ENCODE data around the gene IL18R1.
A peak's percentile ranks its signal among the peaks of the same experiment; 100 is the strongest.

Gene IL18R1

DNA sequence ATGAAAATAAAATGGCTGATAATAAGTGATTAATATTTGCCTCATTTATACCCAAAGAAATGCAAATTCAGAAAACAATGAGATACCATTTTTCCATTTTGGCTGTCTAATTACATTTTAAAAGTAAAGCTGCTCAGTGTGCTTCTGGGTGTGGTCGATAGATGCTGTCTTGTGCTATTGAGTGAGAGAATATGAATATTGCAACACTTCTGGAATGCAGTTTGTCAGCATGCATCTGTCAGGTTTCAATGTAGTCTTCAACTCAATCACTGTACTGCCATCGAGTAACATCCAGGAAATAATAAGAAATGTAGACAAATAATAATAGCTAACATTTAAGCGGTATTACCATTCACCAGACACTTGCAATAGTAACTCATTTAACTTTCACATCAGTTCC is 3.9 kb downstream of the IL18R1 start:
- no peak overlapping the region for H3K27ac Mint-ChIP-seq

DNA sequence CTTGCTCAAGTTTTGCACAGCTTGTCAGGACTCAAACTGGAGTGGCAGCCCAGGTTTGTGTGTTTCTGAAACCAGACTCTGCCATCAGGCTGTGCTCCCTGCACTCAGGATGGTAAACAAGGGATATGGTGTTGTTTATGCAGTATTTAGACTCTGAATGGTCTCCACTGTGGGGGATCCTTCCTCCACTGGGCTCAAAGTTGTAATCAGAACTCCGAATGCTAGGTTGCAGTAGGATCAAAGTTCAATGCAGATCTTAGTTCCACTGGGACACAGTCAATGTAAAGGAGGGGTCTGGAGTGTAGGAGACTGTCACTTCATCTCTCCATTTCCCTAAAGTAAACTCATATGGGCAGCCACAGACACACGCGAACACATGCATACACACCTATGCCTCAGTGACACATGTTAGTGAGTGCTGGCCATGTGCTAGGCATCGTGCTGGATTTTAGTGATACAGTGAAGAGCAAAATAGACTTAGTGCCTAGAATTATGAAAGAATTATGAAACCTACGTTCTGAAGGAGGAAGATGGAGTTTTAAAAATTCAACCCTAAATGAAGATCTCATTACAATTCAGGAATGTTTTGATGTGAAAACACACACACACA is 6.1 kb downstream of the IL18R1 start:
- Mint-ChIP-seq H3K9me3 (peaks cover 9% of the 10 kb centered on the region), H3K4me1 (peaks cover 22% of the 10 kb centered on the region), H3K27me3 (no peaks in the 10 kb centered on the region), H3K36me3 (peaks cover 24% of the 10 kb centered on the region), H3K27ac (peak overlapping the region; percentile 45), H3K4me3 (no peak overlapping the region)
- DNase-seq (ENCODE audit: low spot score in 2 of 2): no peak
- ATAC-seq (ENCODE audit: low read depth): no peak

More for the DNA sequence above, 3.9 kb downstream of the IL18R1 start:
- Mint-ChIP-seq H3K4me3 (no peak overlapping the region), H3K9me3 (no peaks in the 10 kb centered on the region), H3K27me3 (no peaks in the 10 kb centered on the region), H3K36me3 (peaks cover 8% of the 10 kb centered on the region), H3K4me1 (peaks cover 30% of the 10 kb centered on the region)
- ATAC-seq (ENCODE audit: low read depth) (no peak), DNase-seq (ENCODE audit: low spot score in 2 of 2) (no peak)

- no peak overlapping the region for H3K4me3 Mint-ChIP-seq
- H3K36me3 Mint-ChIP-seq: peaks cover 27% of the 10 kb centered on the region
Observed at GRCh38 chr2:102365763-102366162, 10.2 kb downstream of the IL18R1 start.

DNA sequence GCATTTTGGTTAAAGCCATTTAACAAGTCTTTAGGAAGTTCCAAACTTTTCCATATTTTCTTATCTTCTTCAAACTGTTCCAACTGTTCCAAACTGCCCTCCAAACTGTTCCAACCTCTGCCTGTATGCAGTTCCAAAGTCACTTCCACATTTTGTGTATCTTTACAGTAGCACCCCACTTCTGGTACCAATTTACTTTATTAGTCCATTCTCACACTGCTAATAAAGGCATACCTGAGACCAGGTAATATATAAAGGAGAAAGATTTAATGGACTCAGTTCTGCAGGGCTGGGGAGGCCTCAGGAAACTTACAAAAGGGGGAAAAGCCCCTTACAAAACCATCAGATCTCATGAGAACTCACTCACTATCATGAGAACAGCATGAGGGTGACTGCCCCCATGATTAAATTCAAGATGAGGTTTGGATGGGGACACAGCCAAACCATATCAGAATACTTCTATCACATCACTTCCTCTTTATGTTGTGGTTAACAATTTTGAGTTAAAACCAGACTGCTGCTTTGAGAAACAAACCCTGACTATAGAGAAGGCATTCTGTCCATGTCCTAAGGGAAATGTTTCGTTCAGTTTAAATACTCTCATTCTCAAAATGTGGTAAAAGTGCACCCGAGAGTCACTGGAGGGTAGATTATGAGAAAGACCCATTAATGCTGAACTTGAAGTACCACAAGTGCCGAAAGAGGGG is 11.0 kb downstream of the IL18R1 start:
- Mint-ChIP-seq H3K36me3 (peaks cover 27% of the 10 kb centered on the region), H3K27me3 (no peaks in the 10 kb centered on the region), H3K9me3 (peaks cover 9% of the 10 kb centered on the region), H3K4me1 (peaks cover 13% of the 10 kb centered on the region), H3K4me3 (peak overlapping the region; percentile 50), H3K27ac (no peak overlapping the region)
- ATAC-seq (ENCODE audit: low read depth): peak; percentile 71
- no peak for DNase-seq (ENCODE audit: low spot score in 2 of 2)

More at GRCh38 chr2:102365763-102366162, 10.2 kb downstream of the IL18R1 start:
- DNase-seq (ENCODE audit: low spot score in 2 of 2): no peak
- Mint-ChIP-seq H3K9me3 (peaks cover 9% of the 10 kb centered on the region), H3K4me1 (peaks cover 13% of the 10 kb centered on the region), H3K27me3 (no peaks in the 10 kb centered on the region), H3K27ac (no peak overlapping the region)
- ATAC-seq (ENCODE audit: low read depth): no peak

DNA sequence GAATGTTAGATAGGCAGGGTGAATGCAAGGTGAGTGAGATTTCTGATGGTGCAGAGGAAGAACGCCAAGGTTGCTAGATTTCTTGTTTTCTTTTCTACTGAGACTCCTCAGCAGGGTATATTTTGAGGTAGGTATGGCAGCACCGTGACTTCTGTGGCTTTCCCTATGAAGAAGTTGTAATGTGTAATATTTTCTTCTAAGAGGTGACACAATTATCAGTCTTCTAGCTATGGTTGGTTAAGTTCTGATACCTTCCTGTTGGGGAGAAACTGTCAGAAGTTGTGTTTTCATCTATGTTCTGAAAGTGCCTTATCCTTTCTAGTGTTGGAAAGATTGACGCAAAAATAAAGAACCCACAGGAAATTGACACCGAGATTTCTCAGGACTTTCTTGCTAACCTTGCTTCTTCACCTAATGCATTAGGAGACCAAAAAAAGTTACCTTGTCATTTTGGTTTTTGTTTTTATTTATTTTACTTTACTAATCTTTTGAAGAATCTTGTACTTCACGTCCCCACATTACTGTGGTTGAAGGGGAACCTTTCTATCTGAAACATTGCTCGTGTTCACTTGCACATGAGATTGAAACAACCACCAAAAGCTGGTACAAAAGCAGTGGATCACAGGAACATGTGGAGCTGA is 11.9 kb downstream of the IL18R1 start:
- DNase-seq (ENCODE audit: low spot score in 2 of 2): no peak
- H3K36me3 Mint-ChIP-seq: peaks cover 23% of the 10 kb centered on the region

DNA sequence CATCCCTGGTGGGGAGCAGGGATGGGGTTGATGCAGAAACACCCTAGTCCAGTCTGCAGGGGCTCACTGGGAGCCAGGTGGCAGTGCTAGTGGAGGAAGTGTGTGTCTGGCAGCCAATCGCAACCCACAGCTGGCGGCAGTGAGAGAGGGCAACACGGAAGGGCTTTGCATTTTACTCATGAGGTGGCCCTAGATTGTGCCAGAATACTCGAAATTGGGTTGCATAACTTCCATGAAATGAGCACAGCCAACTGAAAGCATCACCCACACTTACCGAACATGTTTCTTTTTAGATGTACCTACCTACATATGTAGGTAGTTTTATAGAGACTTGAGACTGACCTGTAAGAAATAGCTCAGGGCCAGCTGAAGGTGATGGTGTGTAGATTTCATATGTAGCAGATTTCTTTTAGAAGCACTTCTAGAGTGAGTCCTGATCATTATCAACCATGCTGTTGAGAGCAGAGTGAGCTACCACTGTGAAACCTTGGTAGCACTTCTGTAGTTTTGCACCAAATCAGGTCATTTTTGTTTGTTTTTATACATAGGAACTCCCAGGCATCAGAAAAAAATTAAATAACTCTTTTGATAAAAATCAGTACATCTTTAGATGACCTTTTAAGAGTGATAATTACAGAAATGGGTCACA is 13.0 kb downstream of the IL18R1 start:
- no peak for ATAC-seq (ENCODE audit: low read depth)
- peaks cover 11% of the 10 kb centered on the region for H3K4me1 Mint-ChIP-seq
- no peak overlapping the region for H3K27ac Mint-ChIP-seq
- peaks cover 9% of the 10 kb centered on the region for H3K9me3 Mint-ChIP-seq
- no peak for DNase-seq (ENCODE audit: low spot score in 2 of 2)
- H3K4me3 Mint-ChIP-seq: no peak overlapping the region
- H3K36me3 Mint-ChIP-seq: peaks cover 21% of the 10 kb centered on the region
- no peaks in the 10 kb centered on the region for H3K27me3 Mint-ChIP-seq

More for the DNA sequence above, 11.9 kb downstream of the IL18R1 start:
- Mint-ChIP-seq H3K4me3 (no peak overlapping the region), H3K27ac (no peak overlapping the region), H3K27me3 (no peaks in the 10 kb centered on the region), H3K4me1 (peaks cover 11% of the 10 kb centered on the region), H3K9me3 (peaks cover 9% of the 10 kb centered on the region)
- ATAC-seq (ENCODE audit: low read depth): peak; percentile 15

DNA sequence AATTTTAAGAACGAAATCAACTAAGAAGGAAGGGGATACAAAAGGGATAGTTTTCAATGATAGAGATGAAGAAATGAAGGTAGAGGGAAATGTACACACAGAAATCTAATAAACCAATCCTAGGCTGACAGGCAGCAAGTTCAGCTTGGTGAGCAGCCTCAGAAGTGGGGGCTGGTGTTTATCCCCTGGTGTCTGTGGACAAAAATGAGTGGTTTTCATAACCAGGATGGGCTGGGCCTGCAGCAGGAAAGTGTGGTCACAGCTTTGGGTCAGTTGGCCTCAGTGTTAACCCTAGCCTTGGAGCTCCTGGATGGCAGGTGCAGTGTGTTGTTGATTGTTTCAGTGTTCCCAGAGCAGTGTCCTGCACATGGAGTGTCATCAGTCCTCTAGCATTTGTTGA is 14.3 kb downstream of the IL18R1 start:
- Mint-ChIP-seq H3K27me3 (no peaks in the 10 kb centered on the region), H3K9me3 (peaks cover 9% of the 10 kb centered on the region), H3K36me3 (peaks cover 18% of the 10 kb centered on the region), H3K27ac (no peak overlapping the region), H3K4me3 (no peak overlapping the region), H3K4me1 (peaks cover 11% of the 10 kb centered on the region)
- DNase-seq (ENCODE audit: low spot score in 2 of 2) (no peak), ATAC-seq (ENCODE audit: low read depth) (no peak)

- H3K27ac Mint-ChIP-seq: no peak overlapping the region
- peaks cover 6% of the 10 kb centered on the region for H3K36me3 Mint-ChIP-seq
- DNase-seq (ENCODE audit: low spot score in 2 of 2): no peak
- no peak for ATAC-seq (ENCODE audit: low read depth)
- no peaks in the 10 kb centered on the region for H3K4me1 Mint-ChIP-seq
- no peak overlapping the region for H3K4me3 Mint-ChIP-seq
- no peaks in the 10 kb centered on the region for H3K27me3 Mint-ChIP-seq
- H3K9me3 Mint-ChIP-seq: no peaks in the 10 kb centered on the region
Observed at GRCh38 chr2:102376052-102376591, 20.5 kb downstream of the IL18R1 start.

DNA sequence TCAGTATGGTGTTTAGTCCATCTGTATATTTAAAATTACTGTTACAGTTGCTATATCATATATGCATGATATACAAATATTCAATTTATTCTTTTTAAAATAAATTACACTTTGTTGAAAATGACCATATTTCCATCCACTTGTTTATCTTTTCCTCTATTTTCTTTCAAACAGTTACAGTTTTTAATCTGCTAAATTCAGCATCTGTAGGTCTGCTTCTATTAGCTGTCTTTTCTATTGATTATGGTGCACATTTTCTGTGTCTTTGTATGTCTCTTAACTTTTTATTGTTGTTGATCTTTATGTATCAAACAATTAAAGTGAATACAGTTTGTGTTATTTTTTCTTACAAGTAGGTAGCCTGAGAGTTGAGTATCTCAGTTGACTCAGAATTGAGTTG is 28.1 kb downstream of the IL18R1 start:
- peaks cover 4% of the 10 kb centered on the region for H3K4me1 Mint-ChIP-seq
- H3K27ac Mint-ChIP-seq: no peak overlapping the region
- H3K9me3 Mint-ChIP-seq: peaks cover 8% of the 10 kb centered on the region
- ATAC-seq (ENCODE audit: low read depth) (no peak), DNase-seq (ENCODE audit: low spot score in 2 of 2) (no peak)
- no peak overlapping the region for H3K4me3 Mint-ChIP-seq
- no peaks in the 10 kb centered on the region for H3K27me3 Mint-ChIP-seq
- H3K36me3 Mint-ChIP-seq: peaks cover 17% of the 10 kb centered on the region

GRCh38 chr2:102385522-102385921 is 29.9 kb downstream of the IL18R1 start:
- DNase-seq (ENCODE audit: low spot score in 2 of 2) (no peak), ATAC-seq (ENCODE audit: low read depth) (no peak)
- Mint-ChIP-seq H3K9me3 (peaks cover 8% of the 10 kb centered on the region), H3K27ac (no peak overlapping the region), H3K4me1 (peaks cover 4% of the 10 kb centered on the region), H3K36me3 (peaks cover 18% of the 10 kb centered on the region), H3K27me3 (no peaks in the 10 kb centered on the region), H3K4me3 (no peak overlapping the region)

DNA sequence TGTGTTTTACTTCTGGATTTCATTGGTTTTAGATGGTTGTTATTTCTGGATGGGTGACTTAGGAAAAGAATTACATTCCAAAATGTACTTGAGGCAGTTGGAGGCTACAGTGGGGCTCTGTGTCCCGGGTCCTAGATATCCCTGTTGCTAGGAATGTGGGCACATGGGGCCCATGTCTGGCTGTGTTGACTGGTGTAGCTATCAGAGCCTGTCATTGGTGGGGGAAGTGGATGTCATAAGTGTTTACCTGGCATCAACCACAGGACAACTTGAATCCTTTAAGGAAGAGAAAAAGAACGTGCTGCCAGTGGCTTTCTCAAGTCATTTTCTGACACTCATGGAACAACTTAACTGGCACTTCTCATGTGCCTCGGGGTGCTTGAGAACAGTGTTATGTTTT is 30.4 kb downstream of the IL18R1 start:
- no peak overlapping the region for H3K4me3 Mint-ChIP-seq
- no peak overlapping the region for H3K27ac Mint-ChIP-seq
- DNase-seq (ENCODE audit: low spot score in 2 of 2): no peak
- peaks cover 4% of the 10 kb centered on the region for H3K4me1 Mint-ChIP-seq
- no peak for ATAC-seq (ENCODE audit: low read depth)
- peaks cover 8% of the 10 kb centered on the region for H3K9me3 Mint-ChIP-seq
- peaks cover 18% of the 10 kb centered on the region for H3K36me3 Mint-ChIP-seq
- H3K27me3 Mint-ChIP-seq: no peaks in the 10 kb centered on the region

- H3K27ac Mint-ChIP-seq: no peak overlapping the region
- H3K27me3 Mint-ChIP-seq: no peaks in the 10 kb centered on the region
- ATAC-seq (ENCODE audit: low read depth): no peak
- H3K4me1 Mint-ChIP-seq: peaks cover 9% of the 10 kb centered on the region
- H3K4me3 Mint-ChIP-seq: no peak overlapping the region
- peaks cover 20% of the 10 kb centered on the region for H3K36me3 Mint-ChIP-seq
- no peak for DNase-seq (ENCODE audit: low spot score in 2 of 2)
- peaks cover 8% of the 10 kb centered on the region for H3K9me3 Mint-ChIP-seq
Observed at GRCh38 chr2:102386867-102387541, 31.4 kb downstream of the IL18R1 start.

DNA sequence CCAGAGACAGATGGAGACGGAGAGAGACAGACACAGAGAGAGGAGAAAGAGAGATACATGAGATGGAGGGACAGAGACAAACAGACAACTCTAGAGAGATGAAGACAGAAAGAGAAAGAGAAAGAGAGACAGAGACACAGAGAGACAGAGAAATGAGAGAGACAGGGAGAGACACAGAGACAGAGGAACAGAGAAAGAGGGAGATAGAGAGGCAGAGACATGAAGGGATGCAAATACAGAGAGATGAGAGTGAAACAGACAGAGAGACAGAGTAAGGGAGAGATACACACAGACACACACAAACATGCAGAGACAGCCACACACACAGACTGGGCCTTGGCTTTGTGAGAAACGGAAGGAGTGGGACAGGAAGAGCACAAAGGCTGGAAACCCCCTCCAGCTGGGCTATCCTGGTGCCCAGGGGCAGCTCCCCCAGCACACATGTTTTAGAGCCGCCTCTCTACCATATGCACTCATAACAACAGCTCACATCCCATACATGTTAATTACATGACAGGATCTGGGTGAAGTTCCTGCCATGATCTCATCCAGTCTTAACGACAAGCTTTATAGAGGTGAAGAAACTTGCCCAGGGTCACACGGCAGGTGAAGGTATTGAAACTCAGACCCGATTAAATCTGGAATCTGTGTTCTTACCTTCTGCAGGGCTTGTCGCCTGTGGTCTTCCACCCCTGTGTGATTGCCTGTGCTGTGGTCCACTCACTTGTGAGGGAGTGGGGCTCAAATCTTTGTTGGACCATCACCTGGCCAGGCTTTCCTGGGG is 32.4 kb downstream of the IL18R1 start:
- peaks cover 20% of the 10 kb centered on the region for H3K36me3 Mint-ChIP-seq
- H3K27ac Mint-ChIP-seq: no peak overlapping the region
- peaks cover 9% of the 10 kb centered on the region for H3K4me1 Mint-ChIP-seq

More for the DNA sequence above, 32.4 kb downstream of the IL18R1 start:
- no peak overlapping the region for H3K4me3 Mint-ChIP-seq
- H3K27me3 Mint-ChIP-seq: no peaks in the 10 kb centered on the region
- H3K9me3 Mint-ChIP-seq: peaks cover 8% of the 10 kb centered on the region
- DNase-seq (ENCODE audit: low spot score in 2 of 2) (no peak), ATAC-seq (ENCODE audit: low read depth) (no peak)
